ENCODE results near the gene ASS1.
"Not testable (repeated sequence)": the region's sequence is repeated elsewhere in the genome, so short reads cannot be mapped to it uniquely, and the experiment has no call there.

ASS1 gene

GRCh38 chr9:130444565-130445221 lies at the start of gene ASS1:
Gene ASS1, plus strand, starts transcription at chr9:130444961. Its CDS starts 7,268 bp downstream, at chr9:130452229.
- DNase-seq (ENCODE audit: low spot score): peak; percentile 85

DNA sequence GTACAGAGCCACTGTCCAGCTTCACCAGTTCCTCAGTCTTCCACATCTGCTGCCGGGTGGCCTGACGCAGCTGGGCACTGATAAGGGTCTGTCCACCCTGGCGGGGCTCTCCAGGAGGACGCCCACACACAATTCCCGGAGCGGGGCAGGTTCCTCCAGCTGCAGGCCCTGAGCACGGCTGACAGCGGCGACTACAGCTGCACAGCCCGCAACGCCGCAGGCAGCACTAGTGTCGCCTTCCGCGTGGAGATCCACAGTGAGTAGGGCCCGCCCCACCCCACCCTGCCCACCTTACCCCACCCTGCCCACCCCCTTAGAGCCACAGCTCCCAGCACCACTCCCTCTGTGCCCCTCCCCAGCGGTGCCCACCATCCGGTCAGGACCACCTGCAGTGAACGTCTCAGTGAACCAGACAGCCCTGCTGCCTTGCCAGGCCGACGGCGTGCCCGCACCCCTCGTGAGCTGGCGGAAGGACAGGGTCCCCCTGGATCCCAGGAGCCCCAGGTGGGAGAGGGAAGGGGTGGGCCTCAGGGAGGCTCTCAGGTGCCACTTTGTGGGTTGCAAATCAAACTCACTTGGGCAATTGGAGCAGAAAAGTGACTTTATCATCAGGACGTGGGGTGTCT lies 48.8 kb upstream of the ASS1 start:
- no peak for DNase-seq (ENCODE audit: low spot score)

DNA sequence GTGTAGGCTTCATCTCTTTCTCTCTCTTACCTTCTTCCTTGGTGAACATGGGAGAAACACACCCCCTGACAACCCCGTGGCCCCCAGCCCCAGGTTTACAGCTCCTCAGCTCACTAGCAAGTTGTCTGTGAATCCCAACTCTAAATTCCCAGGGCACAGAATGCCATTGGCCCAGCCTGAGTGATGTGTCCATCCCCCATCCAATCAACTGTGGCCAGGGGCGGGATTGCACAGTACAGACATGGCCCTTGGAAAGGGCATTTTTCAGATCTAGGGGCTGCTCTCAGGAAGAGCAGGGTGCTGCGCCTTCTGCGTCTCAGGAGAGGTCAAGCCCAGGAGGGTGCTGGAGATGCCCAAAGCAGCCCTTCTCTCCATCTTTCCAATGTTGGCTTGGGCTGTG lies 48.2 kb upstream of the ASS1 start:
- no peak for DNase-seq (ENCODE audit: low spot score)

DNA sequence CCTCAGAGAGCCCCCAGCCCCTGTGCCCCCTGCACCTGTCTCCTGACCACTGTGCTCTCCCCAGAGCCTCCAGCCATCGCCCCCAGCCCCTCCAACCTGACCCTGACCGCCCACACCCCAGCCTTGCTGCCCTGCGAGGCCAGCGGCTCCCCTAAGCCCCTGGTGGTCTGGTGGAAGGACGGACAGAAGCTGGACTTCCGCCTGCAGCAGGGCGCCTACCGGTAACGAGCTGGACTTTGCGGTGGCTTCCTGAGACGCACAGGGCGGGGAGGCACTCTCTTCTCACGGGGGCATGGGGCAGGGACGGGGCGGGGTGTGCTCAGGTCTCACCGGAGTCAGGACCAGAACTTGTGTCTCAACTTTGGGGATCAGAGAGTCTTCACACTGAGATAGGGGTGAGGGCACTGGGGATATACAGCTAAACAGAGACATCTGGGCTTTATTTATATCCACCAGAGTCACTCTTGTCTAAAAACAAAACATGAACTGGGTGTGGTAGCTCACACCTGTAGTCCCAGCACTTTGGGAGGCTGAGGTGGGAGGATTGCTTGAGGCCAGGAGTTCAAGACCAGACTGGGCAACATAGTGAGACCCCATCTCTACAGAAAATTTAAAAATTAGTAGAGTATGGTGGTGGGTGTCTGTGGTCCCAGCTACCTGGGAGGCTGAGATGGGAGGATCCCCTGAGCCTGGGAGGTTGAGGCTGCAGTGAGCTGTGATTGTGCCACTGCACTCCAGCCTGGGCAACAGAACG lies 46.1 kb upstream of the ASS1 start:
- DNase-seq (ENCODE audit: low spot score): no peak

GRCh38 chr9:130399768-130400167 lies 45.0 kb upstream of the ASS1 start:
- DNase-seq (ENCODE audit: low spot score): no peak

DNA sequence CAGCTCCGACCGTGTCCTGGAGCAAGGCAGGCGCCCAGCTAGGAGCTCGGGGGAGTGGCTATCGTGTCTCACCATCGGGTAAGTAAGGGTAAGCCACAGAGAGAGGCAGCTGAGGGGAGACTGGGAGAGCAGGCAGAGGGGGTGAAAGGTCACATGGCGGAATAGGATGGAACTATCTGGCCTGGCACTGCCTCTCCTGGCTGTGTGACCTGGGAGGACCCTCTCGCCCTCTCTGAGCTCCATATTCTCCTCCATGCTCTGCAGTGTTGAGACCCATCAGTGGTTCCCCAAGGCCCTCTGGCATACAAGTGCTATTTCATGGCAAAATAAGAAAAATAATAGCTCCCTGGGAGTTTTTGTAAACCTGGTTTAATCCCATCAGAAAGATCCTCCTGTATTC lies 43.9 kb upstream of the ASS1 start:
- no peak for DNase-seq (ENCODE audit: low spot score)

GRCh38 chr9:130401742-130402141 lies 43.0 kb upstream of the ASS1 start:
- not testable (repeated sequence) for DNase-seq (ENCODE audit: low spot score)

DNA sequence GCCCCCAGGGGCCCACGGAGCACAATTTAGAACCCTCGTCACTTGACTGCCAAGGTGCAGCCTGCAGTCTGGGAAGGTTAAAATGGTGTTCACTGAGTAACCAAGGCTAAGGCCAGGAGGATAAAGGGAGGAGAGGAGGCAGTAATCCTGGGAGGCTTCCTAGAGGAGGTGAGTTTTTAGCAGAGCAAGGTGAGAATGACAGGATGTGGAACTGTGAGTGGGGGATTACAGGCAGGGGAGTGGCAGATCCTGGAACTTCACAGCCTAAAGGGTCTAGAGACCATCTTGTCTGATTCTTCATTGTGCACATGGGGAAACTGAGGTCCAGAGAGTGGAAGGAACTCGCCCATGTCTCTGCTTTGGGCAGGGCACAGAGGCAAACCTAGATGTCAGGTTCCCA lies 42.5 kb upstream of the ASS1 start:
- no peak for DNase-seq (ENCODE audit: low spot score)

GRCh38 chr9:130402645-130403440 lies 41.9 kb upstream of the ASS1 start:
- no peak for DNase-seq (ENCODE audit: low spot score)

- DNase-seq (ENCODE audit: low spot score): no peak
These were observed 39.0 kb upstream of the ASS1 start for GRCh38 chr9:130405657-130406257.

- no peak for DNase-seq (ENCODE audit: low spot score)
These were observed 38.4 kb upstream of the ASS1 start for GRCh38 chr9:130406278-130406895.

DNA sequence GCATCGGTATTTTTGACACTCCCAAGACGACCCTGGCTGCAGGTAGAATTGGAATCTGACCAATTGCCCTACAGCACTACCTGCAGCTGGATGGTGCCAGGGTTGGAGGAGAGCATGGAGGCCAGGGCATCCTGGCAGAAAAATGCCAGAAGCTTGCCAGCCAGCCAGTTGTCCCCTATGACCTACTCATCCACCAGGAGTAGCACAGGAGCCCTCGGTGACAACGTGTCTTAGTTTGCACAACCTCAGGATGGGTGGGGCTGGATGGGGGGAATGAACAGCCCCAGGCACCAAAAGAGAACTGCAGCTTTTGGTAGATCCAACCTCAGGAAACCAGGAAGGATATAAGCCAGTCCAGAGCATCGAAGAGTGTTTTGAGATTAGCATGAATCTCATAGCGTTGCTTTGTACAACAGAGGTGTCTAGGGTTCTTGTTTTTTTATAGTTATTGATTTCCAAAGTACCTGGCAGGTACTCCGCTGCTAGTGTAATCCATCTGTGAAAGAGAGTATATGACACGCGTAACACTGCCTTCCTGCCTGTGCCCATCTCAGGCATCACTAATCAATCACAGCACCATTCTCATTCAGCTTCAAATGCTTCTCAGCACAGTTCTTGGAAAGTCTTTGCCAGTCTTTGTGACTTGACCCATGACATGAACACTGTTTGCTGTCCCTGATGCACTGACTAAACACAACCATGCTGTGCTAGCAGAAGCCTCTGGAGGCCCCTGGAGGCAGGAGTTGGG lies 36.7 kb upstream of the ASS1 start:
- no peak for DNase-seq (ENCODE audit: low spot score)

DNA sequence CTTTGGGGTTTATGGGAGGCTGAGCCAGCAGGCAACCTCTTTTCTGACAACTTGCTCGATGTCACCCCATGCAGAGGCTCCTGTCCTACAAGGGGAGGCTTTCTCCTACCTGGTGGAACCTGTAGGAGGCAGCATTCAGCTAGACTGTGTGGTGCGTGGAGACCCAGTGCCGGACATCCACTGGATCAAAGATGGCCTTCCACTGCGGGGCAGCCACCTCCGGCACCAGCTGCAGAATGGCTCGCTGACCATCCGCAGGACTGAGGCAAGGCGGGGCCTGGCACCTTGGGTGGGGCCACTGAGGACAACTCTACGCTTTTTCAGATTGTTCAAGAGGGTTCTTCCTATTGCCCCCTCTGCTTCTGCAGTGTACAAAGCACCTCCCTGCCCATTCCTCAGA lies 36.1 kb upstream of the ASS1 start:
- DNase-seq (ENCODE audit: low spot score): no peak

DNA sequence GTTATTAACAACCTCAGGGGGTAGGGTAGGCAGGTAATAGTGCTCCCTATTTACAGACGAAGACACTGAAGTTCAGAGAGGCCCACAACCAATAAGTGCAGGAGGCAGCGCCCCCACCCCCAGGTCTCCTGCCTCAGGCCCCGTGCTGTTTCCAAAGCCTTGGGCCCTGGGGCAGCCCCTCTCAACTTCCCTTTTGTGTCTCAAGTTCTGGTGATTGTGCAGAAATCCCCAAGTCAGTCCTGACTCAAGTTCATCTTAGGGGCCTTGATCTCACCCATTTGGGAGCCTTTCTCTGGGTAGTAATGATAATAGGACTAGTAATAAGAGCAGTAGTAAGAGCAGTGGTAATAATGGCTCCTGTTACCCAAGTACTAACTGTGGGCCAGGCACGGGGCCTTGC lies 35.5 kb upstream of the ASS1 start:
- no peak for DNase-seq (ENCODE audit: low spot score)

DNA sequence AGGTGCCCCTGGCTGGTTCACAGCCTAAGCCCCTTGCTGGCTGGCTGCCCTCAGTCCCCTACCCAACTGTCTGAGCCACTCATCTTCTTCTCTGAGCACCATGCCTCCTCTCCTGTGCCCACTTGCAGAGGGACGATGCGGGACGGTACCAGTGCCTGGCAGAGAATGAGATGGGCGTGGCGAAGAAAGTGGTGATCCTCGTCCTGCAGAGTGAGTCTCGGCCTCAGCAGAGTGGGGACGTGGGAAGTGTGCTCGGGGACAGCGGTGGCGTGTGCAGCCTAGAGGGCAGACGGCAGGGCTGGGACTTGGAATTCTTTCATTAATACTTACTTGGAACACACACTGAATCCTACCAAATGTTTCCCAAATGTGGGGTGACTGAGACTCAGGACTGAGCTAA lies 34.3 kb upstream of the ASS1 start:
- no peak for DNase-seq (ENCODE audit: low spot score)

DNA sequence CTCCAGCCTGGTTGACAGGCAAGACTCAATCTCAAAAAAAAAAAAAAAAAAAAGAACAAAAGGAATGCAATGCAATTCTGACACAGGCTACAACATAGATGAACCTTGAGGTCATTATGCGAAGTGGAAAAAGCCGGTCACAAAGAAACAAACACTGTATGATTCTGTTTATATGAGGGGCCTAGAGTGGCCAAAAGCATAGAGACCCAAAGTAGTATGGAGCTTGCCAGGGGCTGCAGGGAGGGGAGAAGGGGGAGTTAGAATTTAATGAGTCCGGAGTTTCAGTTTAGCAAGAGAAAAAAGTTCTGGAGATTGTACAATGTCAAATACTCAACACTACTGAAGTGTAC lies 33.2 kb upstream of the ASS1 start:
- peak; percentile 32 for DNase-seq (ENCODE audit: low spot score)

- no peak for DNase-seq (ENCODE audit: low spot score)
These were observed 30.6 kb upstream of the ASS1 start for GRCh38 chr9:130414081-130414731.

DNA sequence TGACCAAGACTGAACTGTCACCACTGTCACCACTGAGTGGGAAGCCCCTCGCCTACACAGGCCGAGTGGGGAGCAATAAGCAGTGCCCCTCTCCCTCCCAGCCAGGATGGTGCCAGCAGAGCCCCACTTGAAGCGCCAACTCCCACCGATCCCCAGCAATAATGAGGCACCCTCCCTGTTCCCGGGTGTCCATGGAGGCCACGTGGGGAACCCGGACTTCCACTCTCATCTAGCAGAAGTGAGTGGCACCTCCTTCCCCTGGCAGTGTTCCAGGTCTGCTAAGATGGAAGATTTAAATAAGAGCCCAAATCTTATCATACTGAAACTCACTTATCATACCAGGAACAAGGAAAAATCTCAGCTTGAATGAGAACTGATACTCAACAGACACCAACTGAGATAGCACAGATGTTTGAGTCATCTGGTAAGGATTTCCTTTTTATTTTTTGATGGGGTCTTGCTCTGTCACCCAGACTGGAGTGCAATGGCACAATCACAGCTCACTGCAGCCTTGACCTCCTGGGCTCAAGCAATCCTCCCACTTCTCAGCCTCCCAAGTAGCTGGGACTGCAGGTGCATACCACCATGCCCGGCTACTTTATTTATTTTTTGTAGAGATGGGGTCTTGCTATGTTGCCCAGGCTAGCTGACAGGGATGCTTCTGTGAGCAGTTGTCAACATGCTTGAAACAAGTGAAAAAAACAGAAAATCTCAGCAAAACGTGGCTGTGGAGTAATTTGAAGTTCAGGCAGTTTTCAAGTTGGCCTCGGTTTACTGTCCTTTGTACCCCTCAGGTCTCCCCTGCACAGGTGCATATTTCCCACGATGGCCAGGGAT lies 29.6 kb upstream of the ASS1 start:
- no peak for DNase-seq (ENCODE audit: low spot score)

DNA sequence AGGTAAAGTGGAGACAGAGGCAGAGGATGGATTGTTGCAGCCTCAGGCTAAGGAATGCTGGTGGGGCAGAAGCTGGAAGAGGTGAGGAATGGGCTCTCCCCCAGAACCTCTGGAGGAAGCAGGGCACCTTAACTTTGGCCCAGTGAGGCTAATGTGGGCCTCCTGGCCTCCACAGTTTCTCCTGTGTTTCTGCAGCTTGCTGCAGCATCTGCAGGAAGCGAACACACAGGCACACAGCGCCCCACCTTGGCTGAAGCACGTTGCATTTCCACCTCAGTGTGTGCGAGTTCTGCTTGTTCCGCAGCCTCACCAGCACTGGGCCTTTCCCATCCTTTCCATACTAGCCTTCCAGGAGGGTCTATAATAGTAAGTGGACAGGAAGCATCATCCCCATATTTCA lies 27.2 kb upstream of the ASS1 start:
- no peak for DNase-seq (ENCODE audit: low spot score)

DNA sequence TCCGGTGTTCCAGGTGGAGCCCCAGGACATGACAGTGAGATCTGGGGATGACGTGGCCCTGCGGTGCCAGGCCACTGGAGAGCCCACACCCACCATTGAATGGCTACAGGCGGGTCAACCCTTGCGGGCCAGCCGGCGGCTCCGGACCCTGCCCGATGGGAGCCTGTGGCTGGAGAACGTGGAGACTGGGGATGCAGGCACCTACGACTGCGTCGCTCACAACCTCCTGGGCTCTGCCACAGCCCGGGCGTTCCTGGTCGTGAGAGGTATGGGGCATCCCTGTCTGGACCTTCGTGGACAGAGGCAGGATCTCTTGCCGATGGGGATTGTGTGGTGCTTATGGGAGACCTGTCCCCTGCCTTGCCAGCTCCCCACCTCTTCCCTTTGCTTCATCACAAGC lies 26.0 kb upstream of the ASS1 start:
- no peak for DNase-seq (ENCODE audit: low spot score)
